Medulla oblongata (tissue), 1 donor: ENCODE measurements around the gene NKD1.

Source experiments
- DNase-seq: peaks from one replicate; pipeline ENCODE4 v3.0.0-alpha.2; 2015; ENCODE audit errors: extremely low spot score

Gene NKD1

DNA sequence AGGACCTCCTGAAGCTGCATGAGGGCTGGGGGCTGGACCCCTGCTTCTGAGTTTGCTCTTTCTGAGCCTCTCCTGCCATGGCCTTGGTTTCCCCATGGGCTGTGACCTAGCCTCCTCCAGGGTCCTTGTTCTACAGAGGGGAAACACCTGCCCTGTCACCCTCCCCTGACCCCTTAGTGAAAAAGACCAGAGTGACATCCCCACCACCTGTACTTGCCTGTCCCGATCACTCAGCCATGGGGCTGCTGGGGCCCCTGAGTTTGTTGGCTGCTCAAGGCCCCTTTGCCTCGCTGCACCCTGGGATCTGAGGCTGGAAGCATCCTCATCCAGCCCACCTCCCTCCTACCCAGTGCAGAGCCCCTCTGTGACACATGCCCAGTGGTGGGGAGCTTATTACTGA is 146.0 kb downstream of the NKD1 start:
- DNase-seq, result no peak

GRCh38 chr16:50695017-50696000 is 147.1 kb downstream of the NKD1 start:
- DNase-seq, result peak; percentile 65

DNA sequence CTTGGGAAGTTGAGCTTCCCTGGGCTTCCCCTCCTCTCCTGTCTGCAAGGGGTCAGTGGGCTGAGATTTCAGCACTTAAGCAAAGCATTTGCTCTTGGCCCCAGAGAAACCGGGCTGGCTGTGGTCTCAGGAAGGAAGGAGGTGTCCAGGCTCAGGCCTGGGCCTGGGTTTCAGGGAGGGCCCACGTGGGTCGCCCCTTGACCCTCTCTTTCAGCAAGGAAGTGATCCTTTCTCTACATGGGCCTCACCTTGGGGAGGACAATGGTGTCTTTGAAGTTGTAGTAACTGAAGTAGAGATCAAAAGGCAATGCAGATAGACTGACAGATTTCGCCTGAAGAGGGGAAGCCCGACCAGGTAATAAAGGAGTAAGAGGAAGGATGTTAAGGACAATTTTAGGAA is 147.9 kb downstream of the NKD1 start:
- no peak for DNase-seq

- DNase-seq, result peak; percentile 63
These were observed 148.6 kb downstream of the NKD1 start for GRCh38 chr16:50696575-50697420.

- DNase-seq, result no peak
These were observed 149.2 kb downstream of the NKD1 start for GRCh38 chr16:50697421-50697715.

DNA sequence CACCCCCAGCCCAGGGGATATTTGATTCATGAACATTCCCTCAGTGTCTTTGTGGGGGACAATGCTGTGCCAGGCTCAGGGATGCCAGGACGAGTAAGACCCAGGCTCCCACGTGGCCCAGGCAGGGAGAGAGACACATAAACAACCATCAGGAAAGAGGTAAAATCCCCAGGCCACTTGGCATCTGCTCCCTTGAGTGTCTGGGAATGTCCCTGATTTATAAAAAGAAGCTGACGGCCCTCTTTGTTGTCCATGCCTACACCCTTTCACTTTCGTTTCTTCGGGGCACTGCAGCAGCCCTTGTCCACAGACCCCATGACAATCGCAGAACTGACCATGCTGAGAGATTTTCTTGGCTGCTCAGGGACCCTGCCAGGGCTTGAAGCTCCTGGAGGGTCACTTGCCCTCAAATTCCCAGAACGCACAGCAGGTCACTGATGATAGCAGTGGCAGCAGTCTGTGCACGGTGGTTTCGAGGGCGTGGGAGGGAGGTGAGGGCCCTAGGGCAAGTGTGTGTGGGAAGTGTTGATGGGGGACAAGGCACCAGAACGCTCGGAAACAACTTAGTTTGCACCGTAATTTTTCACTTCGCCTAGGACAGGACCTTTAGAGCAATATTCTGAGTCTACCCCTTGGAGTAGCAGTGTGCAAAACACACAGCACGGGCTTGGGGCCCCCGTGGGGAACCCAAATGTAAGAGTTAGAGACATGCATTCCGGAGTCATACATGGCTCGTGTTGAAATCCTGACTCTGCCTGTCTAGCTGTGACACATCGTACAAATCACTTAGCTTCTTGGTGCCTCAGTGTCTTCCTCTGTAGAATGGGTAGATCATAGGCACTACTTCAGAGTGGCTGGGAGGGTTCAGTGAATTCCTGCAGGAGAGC is 149.9 kb downstream of the NKD1 start:
- DNase-seq, result peak; percentile 82
